IMR-90 (cell line): ENCODE measurements around the gene ZCCHC7. TPM values are rescaled to one million over a fixed set of nuclear protein-coding genes. Genes with fewer than 3 reads are reported as not detected.
"Not testable (repeated sequence)": the region's sequence is repeated elsewhere in the genome, so short reads cannot be mapped to it uniquely, and the experiment has no call there.

Experiments used
- ATAC-seq: fragments of 200-7000 bp; cut with Tn5 transposase; 2 replicates; pipeline ENCODE4 v1.9.1; 2020; ENCODE audit warnings: low read depth, mild to moderate bottlenecking, moderate library complexity
- BruUV-seq: library from RNA; stranded (reverse); fragments of 400-500 nt; replicated peaks from 2 replicates; lab custom pipeline; 2021; lab: Mats Ljungman, UMichigan
- CTCF ChIA-PET: fragments of 300-600 bp; formaldehyde crosslinking; extraction: SDS; loops from one replicate; lab custom pipeline; 2021; ENCODE audit warnings: antibody characterized with exemption; lab: Yijun Ruan, JAX
- POLR2A ChIA-PET: fragments of 300-600 bp; sonication (Branson Sonifier 250); formaldehyde crosslinking; loops from one replicate; lab custom pipeline; 2022; ENCODE audit warnings: antibody characterized with exemption; ENCODE audit not compliant: unreplicated experiment; lab: Charles Lee
- DNase-seq: peaks from one replicate; pipeline ENCODE4 v3.0.0; 2013
- H2AFZ ChIP-seq: replicated peaks from 2 replicates; pipeline ENCODE3; 2013; ENCODE audit warnings: low read length, mild to moderate bottlenecking; ENCODE audit not compliant: poor library complexity
- H2AK5ac ChIP-seq: 2 replicates; pipeline ENCODE4 v1.6.1; 2013; ENCODE audit warnings: low read depth, low read length, inconsistent platforms
- H2AK9ac ChIP-seq: replicated peaks from 2 replicates; pipeline ENCODE3; 2013; ENCODE audit warnings: mild to moderate bottlenecking, low read depth, low read length, moderate library complexity; ENCODE audit not compliant: poor library complexity
- H2BK120ac ChIP-seq: 2 replicates; pipeline ENCODE4 v1.6.1; 2013; ENCODE audit warnings: low read depth, low read length, inconsistent platforms
- H2BK15ac ChIP-seq: 3 replicates; pipeline ENCODE4 v1.6.1; 2013; ENCODE audit warnings: low read depth, low read length, inconsistent platforms
- H2BK20ac ChIP-seq: 2 replicates; pipeline ENCODE4 v1.6.1; 2013; ENCODE audit warnings: low read depth, mild to moderate bottlenecking, inconsistent platforms, low read length, moderate library complexity
- H2BK5ac ChIP-seq: 2 replicates; pipeline ENCODE4 v1.6.1; 2013; ENCODE audit warnings: mild to moderate bottlenecking, low read depth, low read length, inconsistent platforms; ENCODE audit not compliant: poor library complexity, severe bottlenecking
- H3K14ac ChIP-seq: replicated peaks from 2 replicates; pipeline ENCODE4 v1.6.1; 2013; ENCODE audit warnings: low read depth, low read length, inconsistent platforms
- H3K18ac ChIP-seq: 2 replicates; pipeline ENCODE4 v1.6.1; 2013; ENCODE audit warnings: low read depth, low read length, control low read depth
- H3K23ac ChIP-seq: 2 replicates; pipeline ENCODE4 v1.6.1; 2013; ENCODE audit warnings: low read depth, low read length, inconsistent platforms
- H3K27ac ChIP-seq: 2 replicates; pipeline ENCODE4 v1.5.1; 2013; ENCODE audit warnings: mild to moderate bottlenecking, control low read depth, low read length; ENCODE audit not compliant: insufficient read depth
- H3K27me3 ChIP-seq: 2 replicates; pipeline ENCODE4 v1.6.1; 2013; ENCODE audit warnings: low read length; ENCODE audit not compliant: control insufficient read depth, insufficient read depth
- H3K36me3 ChIP-seq: 2 replicates; pipeline ENCODE4 v1.6.1; 2013; ENCODE audit warnings: low read length, mixed read lengths; ENCODE audit not compliant: control insufficient read depth, insufficient read depth
- H3K4ac ChIP-seq: 2 replicates; pipeline ENCODE4 v1.6.1; 2013; ENCODE audit warnings: low read depth, low read length, inconsistent platforms
- H3K4me1 ChIP-seq: 2 replicates; pipeline ENCODE4 v1.6.1; 2013; ENCODE audit warnings: low read length, mixed read lengths; ENCODE audit not compliant: control insufficient read depth, insufficient read depth
- H3K4me2 ChIP-seq: 2 replicates; pipeline ENCODE4 v1.6.1; 2013; ENCODE audit warnings: low read depth, mild to moderate bottlenecking, control low read depth, low read length, moderate library complexity
- H3K4me3 ChIP-seq: 2 replicates; pipeline ENCODE4 v1.5.1; 2013; ENCODE audit warnings: low read depth, mild to moderate bottlenecking, control low read depth, low read length, moderate library complexity; ENCODE audit not compliant: insufficient read depth
- H3K56ac ChIP-seq: 2 replicates; pipeline ENCODE4 v1.6.1; 2013; ENCODE audit warnings: low read length, inconsistent platforms; ENCODE audit not compliant: insufficient read depth; ENCODE audit errors: extremely low read depth
- H3K79me1 ChIP-seq, 2 experiments: 2 replicates each; pipeline ENCODE4 v1.6.1; 2013; ENCODE audit warnings: low read length in 2 of 2, inconsistent platforms in 1 of 2, low read depth in 1 of 2
- H3K9ac ChIP-seq: 2 replicates; pipeline ENCODE4 v1.6.1; 2013; ENCODE audit warnings: low read depth, low read length, control low read depth
- H3K9me1 ChIP-seq: 2 replicates; pipeline ENCODE4 v1.6.1; 2013; ENCODE audit warnings: low read length, inconsistent platforms; ENCODE audit not compliant: insufficient read depth
- H3K9me3 ChIP-seq: 2 replicates; pipeline ENCODE4 v1.6.1; 2013; ENCODE audit warnings: low read length; ENCODE audit not compliant: control insufficient read depth, insufficient read depth
- H4K20me1 ChIP-seq: 2 replicates; pipeline ENCODE4 v1.6.1; 2013; ENCODE audit warnings: low read length, inconsistent platforms; ENCODE audit not compliant: insufficient read depth
- H4K5ac ChIP-seq: 2 replicates; pipeline ENCODE4 v1.6.1; 2013; ENCODE audit warnings: mild to moderate bottlenecking, low read depth, low read length, control low read depth
- H4K8ac ChIP-seq, 2 experiments: 2 replicates each; pipeline ENCODE4 v1.6.1; 2013; ENCODE audit warnings: low read depth in 2 of 2, low read length in 2 of 2, control low read depth in 1 of 2, inconsistent platforms in 1 of 2
- H4K91ac ChIP-seq: 2 replicates; pipeline ENCODE4 v1.6.1; 2013; ENCODE audit warnings: low read depth, low read length, inconsistent platforms; ENCODE audit not compliant: insufficient read depth
- WGBS, 2 experiments: methylation state at CpG; one replicate each; pipeline versions ENCODE4 v1.1.5 to v1.1.7; 2013; ENCODE audit warnings: missing lambda C conversion rate in 2 of 2; ENCODE audit not compliant: insufficient read length in 1 of 2; ENCODE audit errors: extremely low coverage in 2 of 2; 5-methylcytosine and 5-hydroxymethylcytosine counted together
- dilution Hi-C: fragments of 300-500 bp; cut with HindIII; formaldehyde crosslinking; loops from one replicate; pipeline ENCODE4 v1.14.3; 2018; ENCODE audit warnings: low sequenced_read_pairs; ENCODE audit not compliant: unreplicated experiment
- in situ Hi-C: fragments of 300-500 bp; cut with MboI; formaldehyde crosslinking; loops from 3 replicates; pipeline ENCODE4 v1.14.3; 2019; ENCODE audit warnings: low sequenced_read_pairs, inconsistent platforms, mixed read lengths
- intact Hi-C: fragments of 100-400 bp; cut with micrococcal nuclease; formaldehyde crosslinking; loops from 2 replicates; pipeline ENCODE4 v1.10.0; 2022
- polyA plus RNA-seq, 3 experiments: library from polyadenylated mRNA; depleted of rRNA; stranded (reverse); fragments of >200 nt; gene quantifications; 2 replicates each; pipeline ENCODE4 v1.2.3, GENCODE V29; 2012; ENCODE audit warnings: low replicate concordance in 1 of 3
- total RNA-seq: library from RNA; depleted of rRNA; stranded (reverse); fragments of >200 nt; gene quantifications from 2 replicates; pipeline ENCODE4 v1.2.3, GENCODE V29; 2012

The ZCCHC7 gene
- total and polyA plus RNA-seq, 2 of the 4 experiments (the other 2 are of a cell fraction) = 13.6 to 28.7 TPM

DNA sequence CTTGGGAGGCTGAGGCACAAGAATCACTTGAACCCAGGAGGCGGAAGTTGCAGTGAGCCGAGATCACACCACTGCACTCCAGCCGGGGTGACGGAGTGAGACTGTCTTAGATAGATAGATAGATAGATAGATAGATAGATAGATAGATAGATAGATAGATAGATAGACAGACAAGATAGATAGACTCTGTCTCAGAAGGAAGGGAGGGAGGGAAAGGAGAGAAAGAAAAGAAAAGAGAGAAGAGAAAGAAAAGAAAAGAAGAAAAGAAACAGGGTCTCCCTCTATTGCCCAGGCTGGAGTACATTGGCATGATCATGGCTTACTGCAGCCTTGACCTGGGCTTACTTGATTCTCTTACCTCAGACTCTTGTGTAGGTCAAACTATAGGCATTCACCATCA lies 44.0 kb downstream of the ZCCHC7 start:
- H3K4ac ChIP-seq, DNase-seq, H2BK15ac ChIP-seq, H3K4me3 ChIP-seq, H3K9me1 ChIP-seq, H4K20me1 ChIP-seq, H3K23ac ChIP-seq, H4K91ac ChIP-seq, H3K79me1 ChIP-seq, H2AFZ ChIP-seq, H3K56ac ChIP-seq, H3K9me3 ChIP-seq, CTCF ChIA-PET, H3K27ac ChIP-seq, H3K4me1 ChIP-seq, H2AK9ac ChIP-seq, H3K9ac ChIP-seq, H2BK5ac ChIP-seq, H4K8ac ChIP-seq, H4K5ac ChIP-seq, H2BK20ac ChIP-seq, dilution Hi-C loops, H3K4me2 ChIP-seq, BruUV-seq, H3K14ac ChIP-seq, H3K36me3 ChIP-seq, H2BK120ac ChIP-seq, in situ Hi-C loops, POLR2A ChIA-PET, intact Hi-C loops, H3K27me3 ChIP-seq, H3K18ac ChIP-seq, H2AK5ac ChIP-seq, ATAC-seq: not testable (repeated sequence)
- 96% methylated on average over 4 of the region's 4 CpGs; no CpG with 5 or more reads in 1 of the 2 experiments for WGBS, 2 experiments
